HG03558 (cell line): ENCODE measurements around the gene TRPV5.

Experiments
- ATAC-seq: cut with Tn5 transposase; IDR thresholded peaks from one replicate; pipeline ENCODE4 v1.9.1; 2021; ENCODE audit warnings: moderate number of reproducible peaks; ENCODE audit not compliant: unreplicated experiment; ENCODE audit errors: extremely low read depth

TRPV5 gene

GRCh38 chr7:142913051-142913450 is 20.5 kb downstream of the TRPV5 start:
- ATAC-seq, result no peak

- no peak for ATAC-seq
Observed at GRCh38 chr7:142910481-142910880, 23.1 kb downstream of the TRPV5 start.

GRCh38 chr7:142910031-142910433 is 23.5 kb downstream of the TRPV5 start:
- no peak for ATAC-seq

- no peak for ATAC-seq
Observed at GRCh38 chr7:142908921-142909890, 24.3 kb downstream of the TRPV5 start.

- ATAC-seq, result no peak
Observed at GRCh38 chr7:142908290-142908689, 25.3 kb downstream of the TRPV5 start.

GRCh38 chr7:142906643-142907042 is 26.9 kb downstream of the TRPV5 start:
- no peak for ATAC-seq

- no peak for ATAC-seq
Observed at GRCh38 chr7:142905759-142906158, 27.8 kb downstream of the TRPV5 start.

GRCh38 chr7:142904128-142904527 is 29.4 kb downstream of the TRPV5 start:
- ATAC-seq, result no peak

- ATAC-seq, result no peak
Observed at GRCh38 chr7:142901426-142902259, 31.9 kb downstream of the TRPV5 start.

GRCh38 chr7:142899661-142900060 is 33.9 kb downstream of the TRPV5 start:
- ATAC-seq, result no peak

GRCh38 chr7:142898377-142899170 is 35.0 kb downstream of the TRPV5 start:
- no peak for ATAC-seq

- no peak for ATAC-seq
Observed at GRCh38 chr7:142897691-142898090, 35.9 kb downstream of the TRPV5 start.

GRCh38 chr7:142896741-142897379 is 36.7 kb downstream of the TRPV5 start:
- ATAC-seq, result no peak

- no peak for ATAC-seq
Observed at GRCh38 chr7:142896151-142896550, 37.4 kb downstream of the TRPV5 start.

- ATAC-seq, result no peak
Observed at GRCh38 chr7:142894985-142895593, 38.5 kb downstream of the TRPV5 start.

GRCh38 chr7:142894112-142894984 is 39.2 kb downstream of the TRPV5 start:
- no peak for ATAC-seq

GRCh38 chr7:142892951-142893350 is 40.6 kb downstream of the TRPV5 start:
- ATAC-seq, result no peak

- no peak for ATAC-seq
Observed at GRCh38 chr7:142891490-142892082, 42.0 kb downstream of the TRPV5 start.
